Fibroblast of peridontal ligament (primary cell): ENCODE measurements around the gene ETFBKMT.

Experiments used
- DNase-seq: peaks from one replicate; pipeline ENCODE4 v3.0.0-alpha.2; 2010; ENCODE audit errors: extremely low read depth

ETFBKMT gene

GRCh38 chr12:31659087-31659942, at the start of gene ETFBKMT:
Gene ETFBKMT (plus strand): TSS chr12:31659688. CDS start chr12:31661954, 2,266 bp downstream.
- peak; percentile 79 for DNase-seq

- DNase-seq = no peak
Observed at GRCh38 chr12:31612819-31613218, 46.7 kb upstream of the ETFBKMT start.

- DNase-seq = no peak
Observed at GRCh38 chr12:31618228-31619025, 41.1 kb upstream of the ETFBKMT start.

GRCh38 chr12:31620311-31620710, 39.2 kb upstream of the ETFBKMT start:
- DNase-seq = no peak

- no peak for DNase-seq
Observed at GRCh38 chr12:31622038-31622437, 37.5 kb upstream of the ETFBKMT start.

- no peak for DNase-seq
Observed at GRCh38 chr12:31626270-31626995, 33.1 kb upstream of the ETFBKMT start.

- no peak for DNase-seq
Observed at GRCh38 chr12:31627456-31628054, 31.9 kb upstream of the ETFBKMT start.

- peak; percentile 55 for DNase-seq
Observed at GRCh38 chr12:31629756-31630732, 29.4 kb upstream of the ETFBKMT start.

- no peak for DNase-seq
Observed at GRCh38 chr12:31631023-31631724, 28.3 kb upstream of the ETFBKMT start.

- no peak for DNase-seq
Observed at GRCh38 chr12:31631809-31632208, 27.7 kb upstream of the ETFBKMT start.

GRCh38 chr12:31633464-31633863, 26.0 kb upstream of the ETFBKMT start:
- no peak for DNase-seq

GRCh38 chr12:31634620-31635019, 24.9 kb upstream of the ETFBKMT start:
- DNase-seq = no peak

- no peak for DNase-seq
Observed at GRCh38 chr12:31641509-31642090, 17.9 kb upstream of the ETFBKMT start.

GRCh38 chr12:31644536-31644935, 15.0 kb upstream of the ETFBKMT start:
- DNase-seq = no peak

GRCh38 chr12:31645924-31646323, 13.6 kb upstream of the ETFBKMT start:
- DNase-seq = no peak

GRCh38 chr12:31647086-31647491, 12.4 kb upstream of the ETFBKMT start:
- DNase-seq = no peak

GRCh38 chr12:31650918-31651317, 8.6 kb upstream of the ETFBKMT start:
- no peak for DNase-seq

- DNase-seq = no peak
Observed at GRCh38 chr12:31651893-31652521, 7.5 kb upstream of the ETFBKMT start.

- no peak for DNase-seq
Observed at GRCh38 chr12:31655208-31655607, 4.3 kb upstream of the ETFBKMT start.
